Activated CD4-positive, alpha-beta T cell treated with anti-CD3 and anti-CD28 coated beads, Interleukin-10, Interleukin-2, amounts not matched to agents 100 ng/mL and 50 ng/mL, durations not matched to agents 16 hours and 8 hours (primary cell): ENCODE data around the gene NACC2.
A peak's percentile ranks its signal among the peaks of the same experiment; 100 is the strongest.

Experiments
- DNase-seq: peaks from one replicate; pipeline ENCODE4 v3.0.0-alpha.2; 2020

NACC2 gene, protein sequence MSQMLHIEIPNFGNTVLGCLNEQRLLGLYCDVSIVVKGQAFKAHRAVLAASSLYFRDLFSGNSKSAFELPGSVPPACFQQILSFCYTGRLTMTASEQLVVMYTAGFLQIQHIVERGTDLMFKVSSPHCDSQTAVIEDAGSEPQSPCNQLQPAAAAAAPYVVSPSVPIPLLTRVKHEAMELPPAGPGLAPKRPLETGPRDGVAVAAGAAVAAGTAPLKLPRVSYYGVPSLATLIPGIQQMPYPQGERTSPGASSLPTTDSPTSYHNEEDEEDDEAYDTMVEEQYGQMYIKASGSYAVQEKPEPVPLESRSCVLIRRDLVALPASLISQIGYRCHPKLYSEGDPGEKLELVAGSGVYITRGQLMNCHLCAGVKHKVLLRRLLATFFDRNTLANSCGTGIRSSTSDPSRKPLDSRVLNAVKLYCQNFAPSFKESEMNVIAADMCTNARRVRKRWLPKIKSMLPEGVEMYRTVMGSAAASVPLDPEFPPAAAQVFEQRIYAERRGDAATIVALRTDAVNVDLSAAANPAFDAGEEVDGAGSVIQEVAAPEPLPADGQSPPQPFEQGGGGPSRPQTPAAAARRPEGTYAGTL

DNA sequence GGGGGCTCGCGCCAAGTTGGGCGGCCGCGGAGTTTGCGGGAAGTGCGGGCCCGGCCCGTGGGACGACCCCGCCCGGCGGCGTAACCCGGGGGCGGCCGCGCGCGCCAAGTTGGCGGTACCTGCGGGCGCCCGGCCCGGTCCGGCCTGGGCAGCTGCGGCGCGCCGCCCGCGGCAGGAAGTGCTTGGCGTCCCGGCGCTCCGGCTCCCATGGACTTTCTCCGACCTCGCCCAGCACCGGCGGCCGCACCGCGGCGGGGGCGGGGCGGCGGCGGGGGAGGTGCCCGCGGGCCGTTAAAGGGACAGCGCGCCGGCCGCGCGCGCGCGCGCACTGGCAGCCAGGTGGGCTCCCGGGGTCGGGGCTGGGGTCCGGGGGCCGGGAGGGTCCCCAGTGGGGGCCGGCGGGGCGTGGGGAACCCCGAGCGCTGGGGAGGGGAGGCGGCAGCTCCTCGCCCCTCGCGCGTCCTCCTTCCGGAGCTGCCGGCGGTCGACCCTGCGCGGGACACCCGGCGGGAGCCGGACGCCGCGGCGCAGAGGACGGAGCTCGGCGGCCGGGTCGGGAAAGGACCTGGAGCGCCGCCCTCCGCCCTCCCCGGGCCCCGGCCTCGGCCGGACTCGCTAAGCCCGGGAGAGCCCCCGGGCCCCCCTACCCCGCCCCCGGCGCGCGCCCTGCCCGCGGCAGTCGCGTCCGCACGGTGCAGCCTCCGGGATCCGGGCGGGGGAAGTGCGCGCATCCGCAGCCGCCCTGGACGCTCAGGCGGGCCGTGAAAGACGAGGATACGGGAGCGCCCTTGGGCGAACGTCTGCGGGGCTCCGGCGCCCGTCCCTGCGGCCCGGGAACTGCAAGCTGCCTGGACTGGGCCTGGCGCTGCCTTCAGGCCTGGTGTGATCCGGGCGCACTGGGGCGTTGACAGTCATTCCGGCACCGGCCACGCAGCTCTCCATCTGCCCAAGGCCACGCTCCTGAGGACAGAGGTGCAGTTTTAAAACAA lies at the start of gene NACC2:
TSS of gene NACC2 (minus strand) at position 220 of the 989 bp plus-strand sequence. CDS start 44,768 bp downstream, outside the sequence.
- DNase-seq, result peak; percentile 30

DNA sequence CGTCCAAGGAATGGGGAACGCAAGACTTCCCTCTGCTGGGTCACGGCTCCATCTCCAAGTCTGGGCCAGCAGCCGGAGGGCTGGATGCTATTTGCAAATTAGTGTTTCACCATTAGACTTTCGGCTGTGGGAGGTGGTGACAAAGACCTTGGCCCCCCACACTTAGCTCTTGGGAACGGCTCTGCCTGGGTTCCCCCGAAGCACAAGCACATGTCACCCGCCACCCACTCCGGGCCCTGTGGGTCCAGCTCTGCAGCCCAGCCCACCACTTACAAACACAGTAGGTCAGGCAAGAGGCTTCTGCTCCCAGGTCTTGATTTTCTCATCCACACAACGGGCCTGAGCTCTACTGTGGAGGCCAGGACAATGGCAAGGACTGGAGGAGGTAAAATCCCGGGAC lies 49.4 kb upstream of the NACC2 start:
- DNase-seq, result no peak

DNA sequence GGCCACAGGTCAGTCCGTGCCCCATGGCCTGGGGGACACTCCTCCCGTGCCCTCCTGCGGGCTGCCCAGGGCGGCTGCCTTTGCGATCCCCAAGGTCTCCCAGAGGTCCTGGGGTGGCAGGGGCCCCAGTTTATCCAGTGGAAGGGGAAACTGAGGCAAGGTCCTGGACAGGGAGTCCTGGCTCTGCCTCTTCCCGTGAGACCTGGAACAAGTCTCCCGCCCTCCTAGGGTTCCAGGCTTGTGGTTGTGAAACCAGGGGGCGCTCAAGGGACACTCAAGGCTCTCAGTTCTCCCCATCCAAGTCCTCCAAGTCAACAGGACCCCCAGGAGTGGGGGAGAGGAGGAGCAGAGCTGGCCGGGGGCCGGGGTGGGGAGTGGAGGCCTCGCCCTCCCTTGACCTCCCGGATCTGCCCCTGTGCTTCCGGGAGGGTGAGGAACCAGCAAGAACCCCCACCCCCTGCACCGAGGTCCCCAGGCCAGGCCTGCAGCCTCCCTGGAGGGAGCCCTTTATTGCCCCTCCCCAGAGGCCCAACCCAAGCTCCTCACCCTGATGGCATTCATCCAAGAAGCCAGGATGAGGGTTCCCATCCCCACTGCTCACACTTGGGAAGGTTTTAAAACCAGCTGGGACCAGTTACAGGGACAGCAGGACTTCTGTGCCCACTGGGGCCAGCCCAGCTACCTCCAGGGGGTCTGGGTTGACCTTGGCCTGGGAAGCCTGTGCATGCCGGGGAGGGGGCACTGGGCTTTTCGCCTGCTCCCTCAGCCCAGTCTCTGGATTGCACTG lies 48.3 kb upstream of the NACC2 start:
- no peak for DNase-seq

DNA sequence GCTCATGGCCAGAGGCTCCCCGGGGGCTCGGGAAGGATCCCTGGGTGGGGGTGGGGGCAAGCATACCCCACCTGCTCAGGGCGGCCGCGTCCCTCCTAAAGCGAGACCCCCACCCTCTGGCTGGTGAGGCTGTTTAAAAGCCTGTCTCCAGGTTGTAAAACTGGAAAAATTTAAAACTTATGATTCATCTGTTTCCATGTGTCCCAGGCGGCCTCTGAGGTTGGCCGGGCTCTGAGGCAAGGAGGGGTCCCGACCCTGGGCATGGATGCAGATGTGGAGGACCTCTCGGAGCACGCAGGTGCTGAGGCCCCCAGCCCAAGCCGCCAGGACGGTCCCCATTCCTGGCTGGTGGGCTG lies 47.7 kb upstream of the NACC2 start:
- no peak for DNase-seq

DNA sequence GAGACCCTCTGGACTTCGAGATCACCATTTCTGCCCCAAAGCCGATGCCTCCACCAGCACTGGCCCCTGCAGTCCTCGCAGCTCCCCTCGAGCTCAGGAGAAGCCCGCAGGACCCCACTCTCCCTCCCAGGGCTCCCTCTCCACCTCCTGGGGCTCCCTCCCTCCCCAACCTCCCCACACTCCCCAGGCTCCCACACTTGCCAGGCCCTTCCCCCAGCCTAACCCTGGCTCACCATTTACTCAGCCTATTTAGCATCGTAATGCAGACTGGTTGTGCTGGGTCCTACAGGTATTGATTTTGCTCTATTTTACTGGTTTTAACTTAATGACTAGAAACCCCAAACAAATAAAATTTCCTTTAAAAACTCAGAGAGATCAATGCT lies 47.3 kb upstream of the NACC2 start:
- no peak for DNase-seq

DNA sequence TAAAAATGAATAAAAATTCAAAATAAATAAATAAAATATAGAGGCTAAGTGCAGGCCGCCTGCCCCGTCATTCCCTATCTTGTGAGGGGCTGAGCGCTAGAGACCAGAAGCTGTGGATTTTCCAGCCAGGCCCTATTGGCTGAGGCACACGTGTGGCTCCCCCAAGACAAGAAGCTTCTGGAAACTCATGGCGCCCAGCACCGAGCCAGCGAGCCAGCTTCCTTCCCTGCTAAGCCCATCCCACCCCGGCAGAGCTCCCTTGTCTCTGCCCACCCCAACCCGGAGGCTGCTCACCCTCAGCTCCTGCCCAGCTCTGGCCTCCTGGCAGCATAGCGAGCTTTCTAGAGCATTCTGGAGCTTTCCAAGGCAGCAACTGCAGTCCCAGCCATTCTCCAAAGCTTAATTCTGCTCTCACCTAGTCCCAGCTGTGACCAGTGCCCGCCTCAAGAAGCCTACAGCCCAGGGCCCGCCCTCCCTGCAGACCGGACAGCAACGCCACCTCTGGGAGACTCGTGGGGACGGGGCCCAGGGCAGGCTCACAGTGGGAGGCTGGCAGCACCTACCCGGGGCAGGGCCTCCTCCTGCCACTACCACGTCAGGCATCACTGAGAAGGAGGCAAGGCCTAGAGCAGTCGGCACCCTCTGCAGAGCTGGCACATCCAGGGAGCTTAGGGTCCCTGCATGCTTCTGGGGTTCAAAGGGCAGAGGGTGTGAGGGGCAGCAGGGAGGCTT lies 46.8 kb upstream of the NACC2 start:
- DNase-seq, result no peak

DNA sequence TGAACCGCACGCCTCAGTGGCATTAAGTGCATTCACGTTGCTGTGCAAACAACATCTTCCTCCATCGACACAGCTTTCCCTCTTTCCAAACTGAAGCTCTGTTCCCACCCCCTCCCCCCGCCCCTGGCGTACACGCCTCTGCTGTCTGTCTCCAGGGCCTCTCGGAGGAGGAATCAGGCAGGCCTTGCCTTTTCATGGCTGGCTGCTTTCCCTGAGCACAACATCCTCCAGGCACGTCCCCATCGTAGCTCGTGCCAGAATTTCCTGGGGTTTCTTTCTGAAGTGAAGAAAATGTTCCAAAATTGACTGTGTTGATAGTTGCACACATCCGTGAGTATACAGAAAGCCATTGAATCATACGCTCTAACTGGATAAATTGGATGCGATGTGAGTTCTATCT lies 45.9 kb upstream of the NACC2 start:
- DNase-seq, result no peak

DNA sequence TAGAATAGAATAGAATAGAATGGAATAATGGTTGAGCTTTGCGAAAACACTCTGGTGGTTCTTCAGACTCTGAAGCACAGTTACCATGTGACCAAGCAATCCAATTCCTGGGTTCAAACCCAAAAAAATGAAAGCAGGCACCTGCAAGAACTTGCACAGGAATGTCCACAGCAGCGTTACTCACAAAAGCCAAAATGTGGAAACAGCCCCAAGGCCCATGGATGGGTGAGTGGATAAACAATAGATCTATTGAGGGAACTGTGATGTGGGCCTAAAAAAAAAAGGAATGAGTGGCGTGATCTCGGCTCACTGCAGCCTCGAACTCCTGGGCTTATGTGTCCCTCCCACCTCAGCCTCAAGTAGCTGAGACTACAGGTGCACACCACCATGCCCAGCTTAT lies 45.0 kb upstream of the NACC2 start:
- DNase-seq, result no peak

DNA sequence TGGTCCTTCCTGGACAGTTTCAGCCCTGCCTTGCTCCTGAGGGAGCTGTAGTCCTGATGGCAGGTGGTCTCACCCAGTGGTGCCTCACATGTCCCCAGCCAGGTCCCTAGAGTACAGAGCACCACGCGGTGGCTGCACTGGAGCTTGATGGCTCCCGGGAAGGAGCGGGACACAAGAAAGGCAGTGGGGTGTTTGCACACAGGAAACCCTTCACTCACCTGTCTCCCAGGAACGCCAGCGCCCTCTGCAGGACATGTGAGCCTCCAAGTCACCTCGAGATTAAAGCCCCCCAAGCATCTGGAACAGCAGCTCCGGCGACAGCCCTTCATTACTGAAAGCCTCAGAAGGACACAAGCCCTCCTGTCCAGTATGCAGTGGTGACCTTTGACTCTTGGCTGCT lies 43.5 kb upstream of the NACC2 start:
- DNase-seq, result peak; percentile 48

DNA sequence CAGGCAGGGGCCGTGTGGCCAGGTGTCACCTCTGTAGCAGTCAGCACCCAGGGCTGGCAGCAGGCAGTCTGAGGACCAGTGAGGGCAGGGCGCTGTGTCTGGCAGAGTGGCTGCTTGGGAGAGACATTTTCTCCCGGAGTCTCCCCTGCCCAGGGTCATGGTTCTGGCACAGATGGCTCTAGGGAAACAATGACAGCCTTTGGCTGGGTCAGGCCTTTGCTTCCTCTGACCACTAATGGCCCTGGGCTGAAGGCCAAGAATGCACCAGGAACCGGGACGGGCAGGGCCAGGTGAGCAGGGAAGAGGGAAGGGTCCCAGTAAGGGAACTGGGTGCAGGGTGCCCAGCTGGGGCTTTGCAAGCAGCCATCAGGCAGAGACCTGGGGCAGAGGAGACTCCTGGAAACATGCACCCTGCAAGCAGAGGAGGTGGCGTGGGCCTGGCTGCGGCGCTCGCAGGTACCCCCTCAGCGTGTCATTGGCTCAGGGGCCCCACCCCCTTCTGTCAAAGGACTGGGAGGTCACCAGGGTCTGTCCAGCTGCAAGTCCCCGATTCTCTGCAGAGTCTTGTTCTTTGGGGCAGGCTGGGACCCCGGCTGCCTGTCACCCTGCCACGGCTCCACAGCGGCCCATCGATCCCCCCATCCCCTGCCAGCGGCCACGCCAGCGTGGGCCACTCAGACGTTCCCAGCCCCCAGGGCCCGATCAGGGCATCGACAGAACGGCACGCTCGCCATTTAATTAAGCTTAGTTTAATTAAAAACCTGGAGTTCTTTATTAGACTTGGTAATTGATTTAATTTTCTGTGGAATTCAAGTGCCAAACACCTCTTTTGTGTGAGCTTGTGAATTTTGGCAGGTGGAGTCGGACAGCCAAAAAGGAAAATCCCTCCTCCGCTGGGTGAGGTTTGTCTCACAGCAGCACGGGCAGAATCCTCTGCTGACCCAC lies 42.5 kb upstream of the NACC2 start:
- no peak for DNase-seq

DNA sequence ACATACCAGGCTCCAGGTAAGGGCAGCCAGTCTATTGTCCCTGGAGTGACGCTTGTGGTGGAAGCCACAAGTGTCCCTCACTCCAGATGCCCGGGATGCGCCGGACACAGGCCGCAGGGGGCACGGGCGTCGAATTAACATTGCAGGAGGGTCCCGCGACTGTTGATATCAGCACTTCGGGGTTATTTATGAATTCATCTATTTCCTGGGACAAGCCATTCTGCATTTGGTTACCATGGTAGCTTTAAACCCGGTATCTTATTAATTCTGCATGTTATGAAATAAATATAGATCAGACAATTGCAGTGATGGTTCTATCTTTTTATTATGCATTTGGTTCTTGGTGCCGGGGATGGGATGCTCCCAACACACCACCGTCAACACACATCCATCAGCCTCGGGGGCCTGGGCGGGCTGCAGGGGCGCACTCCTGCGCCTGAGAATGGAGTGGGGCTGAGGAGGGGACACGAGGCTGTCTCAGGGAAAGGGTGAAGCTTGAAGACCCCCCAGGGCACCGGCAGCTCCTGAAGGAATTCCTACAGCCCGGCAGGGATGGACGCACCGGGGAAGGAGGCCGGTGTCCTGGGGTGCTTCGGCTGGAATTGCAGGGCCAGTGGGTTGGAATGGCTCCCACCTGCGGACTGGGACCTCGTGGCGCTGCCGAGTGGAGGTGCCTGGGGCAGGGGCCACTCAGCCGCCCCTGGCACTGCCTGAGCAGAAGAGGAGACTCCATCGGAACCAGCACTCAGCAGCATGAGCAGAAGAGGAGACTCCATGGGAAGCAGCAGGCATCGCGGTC lies 41.2 kb upstream of the NACC2 start:
- DNase-seq, result no peak

DNA sequence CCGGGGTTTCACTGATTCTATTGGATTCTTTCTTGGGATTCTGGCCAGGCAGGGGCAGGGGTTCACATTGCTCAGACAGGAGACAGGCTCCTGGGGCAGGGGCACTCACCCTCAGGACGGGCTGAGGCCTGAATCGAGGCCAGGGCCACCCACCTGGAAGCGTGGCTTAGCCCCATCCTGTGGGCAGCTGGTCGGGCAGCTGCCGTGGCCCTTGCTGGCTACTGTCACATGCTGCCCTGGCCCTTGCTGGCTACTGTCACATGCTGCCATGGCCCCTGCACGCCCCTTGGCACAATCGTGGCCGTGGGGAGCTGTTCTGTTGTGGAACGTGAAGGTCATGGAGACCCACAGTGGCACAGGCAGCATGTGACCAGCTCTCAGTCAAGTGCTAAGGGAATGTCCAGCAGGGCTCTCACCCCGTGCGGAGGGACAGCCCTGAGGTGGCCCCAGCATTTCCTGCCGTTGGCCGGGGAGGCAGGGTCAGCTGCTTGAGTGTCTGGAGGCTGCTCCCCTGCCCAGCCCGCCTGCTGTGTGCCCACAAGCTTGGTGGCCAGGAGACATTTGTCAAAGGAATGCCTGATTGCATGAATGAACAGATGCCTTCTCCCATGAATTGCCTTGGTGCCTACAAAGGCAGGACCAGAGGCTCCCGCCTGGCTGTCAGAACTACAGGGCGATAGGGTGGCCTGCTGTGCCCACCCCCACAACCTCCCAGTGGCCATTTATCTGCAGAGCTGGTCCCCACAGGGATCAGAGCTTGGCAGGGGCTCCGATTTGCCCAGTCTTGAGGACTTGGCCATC lies 40.4 kb upstream of the NACC2 start:
- no peak for DNase-seq

DNA sequence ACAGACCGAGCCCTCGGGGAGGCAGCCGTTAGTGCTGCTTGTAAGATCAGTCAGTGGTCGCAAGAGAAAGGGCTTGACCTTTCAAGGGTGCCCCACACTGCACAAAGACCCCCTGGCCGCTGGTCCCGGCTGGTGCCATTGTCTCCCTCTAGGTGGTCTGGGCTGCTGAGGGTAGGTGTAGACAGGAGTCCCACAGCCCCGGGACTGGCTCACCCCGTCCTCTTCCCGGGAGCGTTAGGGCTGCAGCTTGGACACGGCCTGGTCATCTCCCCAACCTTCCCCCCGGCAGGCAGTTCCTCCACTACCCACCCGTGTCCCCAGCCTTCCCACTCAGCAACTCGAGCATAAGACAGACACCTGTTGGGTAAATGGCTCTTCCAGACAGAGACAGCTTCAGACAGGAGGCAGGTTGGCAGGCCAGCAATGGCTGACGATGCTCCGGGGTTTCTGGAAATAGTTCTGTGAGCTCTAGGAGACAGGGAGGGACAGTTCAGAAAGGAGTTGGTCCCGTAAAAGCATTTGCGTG lies 38.9 kb upstream of the NACC2 start:
- DNase-seq, result no peak

DNA sequence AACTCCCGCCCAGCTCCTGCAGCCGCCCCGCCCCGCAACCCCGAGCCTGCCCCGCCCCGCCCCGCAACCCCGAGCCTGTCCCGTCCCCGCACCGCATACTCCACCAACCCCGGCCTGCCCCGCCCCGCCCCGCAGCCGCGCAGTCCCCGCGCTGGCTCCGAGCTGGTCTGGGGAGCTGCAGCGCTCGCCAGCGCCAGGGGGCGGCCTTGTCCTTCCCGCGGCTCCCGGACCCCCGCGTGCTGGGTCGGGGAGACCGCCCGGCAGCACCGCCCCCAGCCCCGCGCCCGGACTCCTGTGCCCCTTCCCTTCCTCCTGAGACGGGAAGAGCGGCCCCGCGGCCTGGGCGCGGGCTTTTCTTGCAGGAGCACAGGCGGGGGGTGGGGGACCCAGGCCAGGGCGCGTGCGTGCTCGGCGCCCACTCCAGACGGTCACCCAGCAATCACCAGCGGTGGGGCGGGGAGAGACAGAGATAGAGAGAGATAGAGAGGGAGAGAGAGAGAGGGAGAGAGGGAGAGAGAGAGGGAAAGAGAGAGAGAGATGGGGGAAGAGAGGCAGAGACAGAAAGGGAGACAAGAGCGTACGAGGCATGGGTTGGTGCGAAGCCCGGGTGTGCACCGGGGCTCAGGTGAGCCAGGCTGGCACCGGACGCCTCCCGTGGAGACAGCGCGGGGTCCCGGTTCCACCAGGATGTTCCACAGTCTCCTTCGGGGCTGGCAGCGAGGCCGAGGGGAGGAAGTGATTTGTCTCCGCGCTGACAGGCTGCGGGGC lies 38.3 kb upstream of the NACC2 start:
- no peak for DNase-seq

DNA sequence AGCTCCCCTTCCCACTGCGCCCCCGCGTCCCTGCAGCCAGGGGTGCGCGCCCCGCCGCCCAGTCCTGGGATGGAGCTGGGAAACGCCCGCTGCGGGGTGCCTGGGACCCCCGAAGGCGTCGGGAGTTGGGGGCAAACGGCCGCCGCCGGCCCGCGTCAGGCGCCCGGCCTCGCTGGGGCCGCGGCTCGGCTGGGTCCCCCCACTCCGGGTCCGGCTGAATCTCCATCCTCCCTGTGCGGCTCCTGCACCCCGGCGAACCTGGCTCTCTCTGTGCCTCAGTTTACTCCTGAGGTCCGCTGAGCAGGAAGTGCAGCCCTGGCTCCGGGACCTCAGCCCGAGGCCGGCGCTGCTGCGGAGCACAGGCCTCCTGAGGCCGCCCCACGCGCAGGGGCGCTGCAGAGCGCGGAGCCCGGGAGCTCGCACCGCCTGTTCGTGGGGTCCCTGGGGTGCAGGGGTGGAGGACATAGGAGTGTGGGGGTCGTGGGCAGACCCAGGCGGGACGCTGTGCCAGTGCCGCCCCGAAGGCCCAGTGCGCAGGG lies 37.5 kb upstream of the NACC2 start:
- no peak for DNase-seq

DNA sequence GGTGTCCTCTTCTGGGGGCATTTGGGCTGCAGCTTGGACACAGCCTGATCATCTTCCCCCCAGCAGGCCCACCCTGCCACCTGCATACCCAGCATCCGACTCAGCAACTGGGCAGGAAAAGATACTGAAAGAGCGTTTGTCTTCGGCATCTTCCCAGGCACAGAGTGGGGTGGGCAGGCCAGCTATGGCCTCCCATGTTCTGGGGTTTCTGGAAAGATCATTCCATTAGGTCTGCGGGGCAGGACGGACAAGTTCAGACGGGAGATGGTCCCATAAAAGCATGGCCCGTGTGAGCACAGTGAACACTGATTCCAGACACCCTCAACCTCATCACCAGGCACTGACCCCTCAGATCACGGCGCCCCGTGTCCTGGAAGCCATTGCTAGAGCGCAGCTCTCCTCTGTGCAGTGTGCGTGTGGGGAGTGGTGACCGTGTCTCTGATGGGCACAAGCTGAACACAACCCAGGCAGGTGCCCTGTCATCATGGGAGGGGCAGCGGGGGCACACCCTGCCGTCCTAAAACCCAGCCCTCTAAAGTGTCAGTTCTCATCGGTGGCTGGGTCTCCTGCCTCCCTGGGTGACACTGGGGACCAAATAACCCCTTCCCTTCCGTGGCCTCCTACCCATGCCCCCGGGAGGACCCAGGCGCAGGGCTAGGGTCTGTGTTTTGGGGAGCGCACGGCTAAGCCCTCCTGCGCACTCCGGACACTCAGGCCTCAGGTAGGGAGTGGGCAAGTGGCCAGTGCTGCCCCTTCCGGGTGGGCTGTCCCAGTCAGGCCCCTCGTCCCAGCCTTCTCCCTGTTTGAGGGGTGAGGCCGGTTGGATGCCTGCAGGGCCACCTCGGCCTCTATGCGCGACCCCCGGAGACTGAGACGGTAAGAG lies 36.8 kb upstream of the NACC2 start:
- DNase-seq, result no peak

DNA sequence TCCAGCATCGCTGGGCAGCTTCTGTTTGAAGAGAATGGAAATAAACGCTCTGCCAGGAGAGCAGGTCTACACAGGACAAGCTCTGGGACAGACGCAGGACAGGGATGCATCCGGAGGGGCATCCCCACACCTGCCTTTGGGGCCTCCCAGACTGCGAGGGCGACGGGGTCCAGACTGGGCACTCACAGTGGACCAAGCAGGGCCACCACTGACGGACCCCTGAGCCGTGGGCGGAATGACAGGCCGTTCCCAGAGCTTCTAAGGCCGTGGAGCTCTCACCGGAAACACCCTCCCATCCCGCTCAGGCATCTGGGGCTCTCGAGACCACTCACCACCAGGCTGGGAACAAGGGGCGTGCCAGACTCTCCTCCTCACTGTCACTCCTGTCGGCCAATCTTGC lies 34.1 kb upstream of the NACC2 start:
- no peak for DNase-seq
